Measurements from ENCODE around the gene MYORG.
"Not testable (repeated sequence)": the region's sequence is repeated elsewhere in the genome, so short reads cannot be mapped to it uniquely, and the experiment has no call there.

The MYORG gene

GRCh38 chr9:34370335-34370969 lies 6.2 kb downstream of the MYORG start:
- no peak for DNase-seq

GRCh38 chr9:34369636-34370035 lies 7.1 kb downstream of the MYORG start:
- DNase-seq, result no peak

GRCh38 chr9:34368796-34369195 lies 7.9 kb downstream of the MYORG start:
- DNase-seq, result not testable (repeated sequence)

- DNase-seq, result not testable (repeated sequence)
These were observed 8.8 kb downstream of the MYORG start for GRCh38 chr9:34367751-34368410.

- no peak for DNase-seq
These were observed 10.3 kb downstream of the MYORG start for GRCh38 chr9:34366365-34366764.

- no peak for DNase-seq
These were observed 11.4 kb downstream of the MYORG start for GRCh38 chr9:34365282-34365681.

GRCh38 chr9:34363619-34364351 lies 12.9 kb downstream of the MYORG start:
- no peak for DNase-seq

- DNase-seq, result no peak
These were observed 14.0 kb downstream of the MYORG start for GRCh38 chr9:34362614-34363214.

GRCh38 chr9:34352957-34353356 lies 23.7 kb downstream of the MYORG start:
- DNase-seq, result not testable (repeated sequence)

GRCh38 chr9:34352122-34352652 lies 24.5 kb downstream of the MYORG start:
- DNase-seq, result not testable (repeated sequence)

- no peak for DNase-seq
These were observed 27.4 kb downstream of the MYORG start for GRCh38 chr9:34349324-34349723.

- no peak for DNase-seq
These were observed 28.9 kb downstream of the MYORG start for GRCh38 chr9:34347800-34348158.

GRCh38 chr9:34346873-34347799 lies 29.6 kb downstream of the MYORG start:
- no peak for DNase-seq

- DNase-seq, result no peak
These were observed 33.1 kb downstream of the MYORG start for GRCh38 chr9:34343605-34344004.

- DNase-seq, result peak in 48 of 56 donors; percentile 13 to 87 (median 57)
These were observed 33.6 kb downstream of the MYORG start for GRCh38 chr9:34343090-34343489.

GRCh38 chr9:34341659-34342295 lies 34.9 kb downstream of the MYORG start:
- DNase-seq, result no peak

GRCh38 chr9:34338665-34339385 lies 37.9 kb downstream of the MYORG start:
- DNase-seq, result peak in 35 of 56 donors; percentile 8 to 77 (median 42)

- not testable (repeated sequence) for DNase-seq
These were observed 38.6 kb downstream of the MYORG start for GRCh38 chr9:34338079-34338478.

- no peak for DNase-seq
These were observed 39.3 kb downstream of the MYORG start for GRCh38 chr9:34337403-34337802.

All from amygdala (tissue), 56 donors.